GM18508 (cell line): ENCODE data around the gene PIGZ.
"Not testable (repeated sequence)": the region's sequence is repeated elsewhere in the genome, so short reads cannot be mapped to it uniquely, and the experiment has no call there.

ENCODE experiments used
- ATAC-seq: cut with Tn5 transposase; IDR thresholded peaks from one replicate; pipeline ENCODE4 v1.9.1; 2021; ENCODE audit warnings: moderate number of reproducible peaks; ENCODE audit not compliant: insufficient read depth, unreplicated experiment

The PIGZ gene

DNA sequence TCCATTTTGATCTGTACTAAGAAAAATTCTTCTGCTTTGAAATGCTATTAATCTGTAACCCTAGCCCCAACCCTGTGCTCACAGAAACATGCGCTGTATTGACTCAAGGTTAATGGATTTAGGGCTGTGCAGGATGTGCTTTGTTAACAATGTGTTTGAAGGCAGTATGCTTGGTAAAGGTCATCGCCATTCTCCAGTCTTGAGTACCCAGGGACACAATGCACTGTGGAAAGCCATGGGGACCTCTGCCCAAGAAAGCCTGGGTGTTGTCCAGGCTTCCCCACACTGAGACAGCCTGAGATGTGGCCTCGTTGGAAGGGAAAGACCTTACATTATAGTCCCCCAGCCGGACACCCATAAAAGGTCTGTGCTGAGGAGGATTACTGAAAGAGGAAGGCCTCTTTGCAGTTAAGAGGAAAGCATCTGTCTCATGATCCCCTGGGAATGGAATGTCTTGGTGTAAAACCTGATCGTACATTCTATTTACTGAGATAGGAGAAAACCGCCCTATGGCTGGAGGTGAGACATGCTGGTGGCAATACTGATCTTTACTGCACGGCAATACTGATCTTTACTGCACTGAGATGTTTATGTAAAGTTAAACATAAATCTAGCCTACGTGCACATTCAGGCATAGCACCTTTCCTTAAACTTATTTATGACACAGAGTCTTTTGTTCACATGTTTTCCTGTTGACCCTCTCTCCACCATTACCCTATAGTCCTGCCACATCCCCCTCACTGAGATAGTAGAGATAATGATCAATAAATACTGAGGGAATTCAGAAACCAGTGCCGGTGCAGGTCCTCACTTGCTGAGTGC is 6.3 kb downstream of the PIGZ start:
- no peak for ATAC-seq

- ATAC-seq, result no peak
These were observed 13.8 kb downstream of the PIGZ start for GRCh38 chr3:196954832-196955231.

GRCh38 chr3:196951371-196951770 is 17.3 kb downstream of the PIGZ start:
- ATAC-seq, result no peak

- ATAC-seq, result no peak
These were observed 18.9 kb downstream of the PIGZ start for GRCh38 chr3:196949750-196950149.

DNA sequence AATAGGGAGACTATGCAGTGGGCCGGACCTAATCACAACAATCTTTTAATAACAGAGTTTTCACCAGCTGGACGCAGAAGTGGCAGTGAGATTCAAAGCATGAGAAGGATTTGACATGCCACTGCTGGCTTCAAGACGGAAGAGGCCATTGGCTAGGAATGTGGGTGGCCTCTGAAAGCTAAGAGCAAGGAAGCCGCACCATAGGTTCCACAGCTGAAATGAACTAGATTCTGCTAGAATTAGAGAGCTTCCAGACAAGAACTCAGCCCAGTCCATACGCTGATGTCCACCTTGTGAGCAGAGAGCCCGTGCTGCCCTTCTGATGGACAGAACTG is 19.4 kb downstream of the PIGZ start:
- no peak for ATAC-seq

DNA sequence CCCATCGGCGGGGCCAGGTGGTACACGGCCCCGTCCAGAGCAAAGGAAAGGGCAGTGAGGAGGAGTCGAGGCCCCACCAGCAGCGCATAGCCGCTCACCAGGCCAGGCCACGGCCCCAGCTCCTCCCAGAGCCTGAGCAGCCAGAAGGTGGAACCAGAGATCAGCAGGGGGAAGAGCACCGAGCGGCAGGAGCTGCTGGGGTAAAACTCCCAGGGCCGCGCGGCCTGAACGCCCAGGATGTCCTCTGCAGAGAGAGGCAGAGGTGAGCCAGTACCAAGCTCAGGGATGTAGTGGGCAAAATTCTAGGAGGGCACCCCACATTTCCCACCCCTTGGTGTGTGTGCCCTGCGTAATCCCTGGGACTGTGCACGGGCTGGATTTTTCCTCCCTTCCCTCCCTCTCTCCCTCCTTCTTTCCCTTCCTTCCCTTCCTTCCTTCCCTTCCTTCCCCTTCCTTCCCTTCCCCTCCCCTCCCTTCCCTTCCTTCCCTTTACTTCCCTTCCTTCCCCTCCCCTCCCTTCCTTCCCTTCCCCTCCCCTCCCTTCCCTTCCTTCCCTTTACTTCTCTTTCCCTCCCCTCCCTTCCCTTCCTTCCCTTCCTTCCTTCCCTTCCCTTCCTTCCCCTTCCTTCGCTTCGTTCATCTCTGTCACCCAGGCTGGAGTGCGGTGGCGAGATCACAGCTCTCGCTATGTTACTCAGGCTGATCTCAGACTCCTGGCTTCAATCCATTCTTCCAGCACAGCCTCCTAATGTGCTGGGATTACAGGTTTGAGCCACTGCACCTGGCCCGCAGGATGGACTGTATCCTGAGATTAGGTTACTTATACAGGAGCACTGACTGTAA is 20.0 kb downstream of the PIGZ start:
- no peak for ATAC-seq

DNA sequence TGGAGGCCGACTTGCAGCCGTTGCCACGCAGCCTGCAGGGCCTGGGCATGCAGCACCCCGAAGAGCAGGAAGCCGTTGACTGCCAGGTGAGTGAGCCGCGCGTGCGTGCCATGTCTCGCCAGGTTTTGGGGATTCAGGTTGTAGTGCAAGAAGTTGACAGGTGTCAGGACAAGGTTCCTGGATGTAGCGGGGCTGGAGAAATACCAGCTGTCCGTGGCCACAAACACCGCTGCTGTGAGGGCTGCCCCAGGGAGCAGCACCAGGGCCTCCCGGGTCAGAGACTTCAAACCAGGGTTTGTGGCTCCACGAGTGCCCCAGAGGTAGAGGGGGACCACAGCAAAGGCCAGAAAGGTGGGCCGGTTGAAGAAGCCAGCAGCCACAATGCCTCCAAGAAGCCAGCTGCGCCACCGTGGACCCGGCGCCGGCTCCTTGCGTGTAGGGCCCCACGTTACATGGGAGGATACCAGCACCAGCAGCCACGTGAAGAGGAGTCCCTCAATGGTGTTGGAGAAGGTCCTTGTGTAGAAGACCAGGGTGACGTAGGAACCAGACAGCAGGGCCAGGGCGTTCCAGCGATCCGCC is 20.7 kb downstream of the PIGZ start:
- no peak for ATAC-seq

GRCh38 chr3:196947136-196947859 is 21.3 kb downstream of the PIGZ start:
- no peak for ATAC-seq

DNA sequence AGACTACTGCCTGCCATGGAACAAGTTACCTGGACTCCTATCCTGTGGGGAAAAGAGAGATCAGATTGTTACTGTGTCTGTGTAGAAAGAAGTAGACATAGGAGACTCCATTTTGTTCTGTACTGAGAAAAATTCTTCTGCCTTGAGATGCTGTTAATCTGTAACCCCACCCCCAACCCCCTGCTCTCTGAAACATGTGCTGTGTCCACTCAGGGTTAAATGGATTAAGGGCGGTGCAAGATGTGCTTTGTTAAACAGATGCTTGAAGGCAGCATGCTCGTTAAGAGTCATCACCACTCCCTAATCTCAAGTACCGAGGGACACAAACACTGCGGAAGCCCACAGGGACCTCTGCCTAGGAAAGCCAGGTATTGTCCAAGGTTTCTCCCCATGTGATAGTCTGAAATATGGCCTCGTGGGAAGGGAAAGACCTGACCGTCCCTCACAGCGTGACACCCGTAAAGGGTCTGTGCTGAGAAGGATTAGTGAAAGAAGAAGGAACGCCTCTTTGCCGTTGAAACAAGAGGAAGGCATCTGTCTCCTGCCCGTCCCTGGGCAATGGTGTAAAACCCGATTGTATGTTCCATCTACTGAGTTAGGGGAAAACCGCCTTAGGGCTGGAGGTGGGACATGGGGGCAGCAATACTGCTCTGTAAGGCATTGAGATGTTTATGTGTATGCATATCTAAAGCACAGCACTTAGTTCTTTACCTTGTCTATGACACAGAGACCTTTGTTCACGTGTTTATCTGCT is 24.4 kb downstream of the PIGZ start:
- ATAC-seq, result not testable (repeated sequence)

- ATAC-seq, result no peak
These were observed 25.7 kb downstream of the PIGZ start for GRCh38 chr3:196942915-196943277.

GRCh38 chr3:196942226-196942914 is 26.3 kb downstream of the PIGZ start, which contains the start of gene NCBP2:
TSS of gene NCBP2 (minus strand) at chr3:196942528. CDS start at chr3:196942503, 25 bp downstream.
- peak; percentile 74 for ATAC-seq

DNA sequence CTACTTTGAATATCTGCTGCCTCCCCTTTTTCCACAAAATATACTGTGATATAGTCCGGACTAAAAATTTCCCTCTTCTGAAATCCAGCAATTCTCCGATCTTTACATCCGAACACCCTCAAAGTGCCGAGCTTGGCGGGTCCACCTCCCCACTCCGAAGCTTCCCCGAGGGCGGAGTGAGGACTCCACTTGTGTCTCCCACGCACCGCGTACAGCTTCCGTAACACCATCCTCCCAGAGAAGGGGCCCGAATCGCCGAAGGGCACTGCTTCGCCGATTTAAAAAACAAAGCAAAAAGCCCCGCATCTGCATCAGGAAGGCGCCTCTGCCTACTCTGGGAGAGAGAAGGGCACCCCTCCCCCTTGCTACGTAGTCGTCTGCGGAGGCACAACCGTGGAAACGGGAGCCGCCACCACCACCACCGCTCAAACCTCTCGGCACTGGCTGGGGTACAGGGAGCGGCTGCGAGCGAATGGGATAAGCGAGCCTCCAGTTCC is 26.9 kb downstream of the PIGZ start:
- no peak for ATAC-seq

DNA sequence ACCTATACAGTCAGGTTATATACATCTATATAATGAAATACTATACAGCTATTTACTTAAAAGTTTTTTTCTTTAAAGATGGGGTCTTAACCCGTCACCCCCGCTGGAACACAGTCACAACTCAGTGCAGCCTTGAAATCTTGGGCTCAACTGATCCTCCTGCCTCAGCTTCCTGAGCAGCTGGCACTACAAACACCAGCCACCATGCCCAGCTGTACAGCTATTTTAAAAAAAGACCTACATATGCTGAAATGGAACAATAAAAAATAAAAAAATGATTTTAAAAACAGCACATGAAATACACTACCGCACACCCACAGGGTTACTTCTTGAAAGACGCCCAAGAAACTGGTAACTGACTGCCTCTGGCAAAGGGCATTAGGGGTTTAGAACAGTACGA is 30.1 kb downstream of the PIGZ start:
- no peak for ATAC-seq

GRCh38 chr3:196938124-196938523 is 30.5 kb downstream of the PIGZ start:
- ATAC-seq, result no peak

GRCh38 chr3:196936288-196936687 is 32.3 kb downstream of the PIGZ start:
- no peak for ATAC-seq

- no peak for ATAC-seq
These were observed 36.0 kb downstream of the PIGZ start for GRCh38 chr3:196932600-196932999.

DNA sequence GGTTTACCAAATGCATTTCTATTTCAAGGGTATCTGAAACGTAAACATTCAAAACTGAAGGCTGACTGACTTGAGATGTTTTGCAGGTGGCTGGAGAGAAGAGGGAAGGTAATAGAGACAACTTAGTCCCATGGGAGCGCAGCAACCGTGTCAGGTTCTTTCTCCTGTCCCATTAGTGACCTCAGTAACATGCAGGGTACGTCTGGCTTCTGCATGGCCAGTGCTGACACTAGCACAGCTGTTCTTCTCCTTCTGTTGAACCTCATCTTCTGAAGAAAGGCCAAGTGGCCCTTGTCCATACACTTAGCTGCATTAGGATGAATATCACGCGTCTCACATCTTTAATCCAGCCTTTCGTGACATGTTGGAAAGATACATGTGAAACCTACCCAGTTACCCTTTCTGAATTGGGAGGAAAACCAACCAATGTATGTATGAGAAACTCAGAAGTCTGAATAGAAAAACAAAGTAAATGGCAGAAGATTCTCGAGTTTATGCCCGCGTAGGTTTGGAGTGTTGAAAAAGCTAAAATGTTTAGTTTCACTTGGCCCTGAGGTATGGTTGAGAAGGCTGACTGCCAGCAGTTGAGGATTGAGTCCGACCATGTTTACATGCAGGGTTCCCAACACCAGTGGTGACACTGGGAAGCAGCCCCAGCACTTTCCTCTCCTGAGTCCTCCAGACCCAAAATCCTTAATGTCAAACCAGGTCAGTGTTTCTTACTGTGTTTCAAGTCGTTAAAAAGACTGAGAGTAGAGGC is 36.6 kb downstream of the PIGZ start:
- no peak for ATAC-seq

- no peak for ATAC-seq
These were observed 37.5 kb downstream of the PIGZ start for GRCh38 chr3:196931157-196931556.
